GM20000 (cell line): ENCODE measurements around the gene CENPB.

Experiments used
- DNase-seq: peaks from one replicate; pipeline ENCODE4 v3.0.0; 2012; ENCODE audit warnings: low spot score
- TF ChIP-seq, protein P1 (sequence below): IDR thresholded peaks from 2 replicates; pipeline ENCODE4 v1.5.1; 2012; ENCODE audit warnings: mild to moderate bottlenecking, control low read depth; ENCODE audit errors: extremely low read depth, missing control alignments

CENPB gene

DNA sequence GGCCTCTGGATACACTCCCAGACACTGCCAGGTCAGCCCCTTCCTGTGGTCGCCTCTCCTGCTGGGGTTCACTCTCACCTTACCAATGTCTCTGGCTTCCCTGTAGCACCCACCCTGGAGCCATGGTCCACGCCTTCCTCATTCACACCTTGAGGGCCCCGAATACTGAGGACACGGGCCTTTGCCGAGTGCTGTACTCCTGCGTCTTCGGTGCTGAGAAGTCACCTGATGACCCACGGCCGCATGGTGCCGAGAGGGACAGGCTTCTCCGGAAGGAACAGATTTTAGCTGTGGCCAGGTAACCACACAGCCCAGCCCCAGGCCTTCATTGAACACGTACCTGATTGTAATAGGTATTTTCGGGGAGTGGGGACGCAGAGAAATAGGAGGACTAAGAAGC lies 35.5 kb upstream of the CENPB start:
- DNase-seq = no peak
- TF ChIP-seq, protein P1, sequence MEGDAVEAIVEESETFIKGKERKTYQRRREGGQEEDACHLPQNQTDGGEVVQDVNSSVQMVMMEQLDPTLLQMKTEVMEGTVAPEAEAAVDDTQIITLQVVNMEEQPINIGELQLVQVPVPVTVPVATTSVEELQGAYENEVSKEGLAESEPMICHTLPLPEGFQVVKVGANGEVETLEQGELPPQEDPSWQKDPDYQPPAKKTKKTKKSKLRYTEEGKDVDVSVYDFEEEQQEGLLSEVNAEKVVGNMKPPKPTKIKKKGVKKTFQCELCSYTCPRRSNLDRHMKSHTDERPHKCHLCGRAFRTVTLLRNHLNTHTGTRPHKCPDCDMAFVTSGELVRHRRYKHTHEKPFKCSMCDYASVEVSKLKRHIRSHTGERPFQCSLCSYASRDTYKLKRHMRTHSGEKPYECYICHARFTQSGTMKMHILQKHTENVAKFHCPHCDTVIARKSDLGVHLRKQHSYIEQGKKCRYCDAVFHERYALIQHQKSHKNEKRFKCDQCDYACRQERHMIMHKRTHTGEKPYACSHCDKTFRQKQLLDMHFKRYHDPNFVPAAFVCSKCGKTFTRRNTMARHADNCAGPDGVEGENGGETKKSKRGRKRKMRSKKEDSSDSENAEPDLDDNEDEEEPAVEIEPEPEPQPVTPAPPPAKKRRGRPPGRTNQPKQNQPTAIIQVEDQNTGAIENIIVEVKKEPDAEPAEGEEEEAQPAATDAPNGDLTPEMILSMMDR = no peak

- no peak for DNase-seq
- TF ChIP-seq, protein P1 = no peak
Measured at GRCh38 chr20:3820901-3821727, 34.6 kb upstream of the CENPB start.

- peak; percentile 93 for DNase-seq
- TF ChIP-seq, protein P1 = peak; percentile 82
Measured at GRCh38 chr20:3820048-3820900, 33.7 kb upstream of the CENPB start, which contains the start of gene AP5S1. TSS of gene AP5S1 (plus strand) at chr20:3820547. CDS start at chr20:3822118, 1,571 bp downstream.

DNA sequence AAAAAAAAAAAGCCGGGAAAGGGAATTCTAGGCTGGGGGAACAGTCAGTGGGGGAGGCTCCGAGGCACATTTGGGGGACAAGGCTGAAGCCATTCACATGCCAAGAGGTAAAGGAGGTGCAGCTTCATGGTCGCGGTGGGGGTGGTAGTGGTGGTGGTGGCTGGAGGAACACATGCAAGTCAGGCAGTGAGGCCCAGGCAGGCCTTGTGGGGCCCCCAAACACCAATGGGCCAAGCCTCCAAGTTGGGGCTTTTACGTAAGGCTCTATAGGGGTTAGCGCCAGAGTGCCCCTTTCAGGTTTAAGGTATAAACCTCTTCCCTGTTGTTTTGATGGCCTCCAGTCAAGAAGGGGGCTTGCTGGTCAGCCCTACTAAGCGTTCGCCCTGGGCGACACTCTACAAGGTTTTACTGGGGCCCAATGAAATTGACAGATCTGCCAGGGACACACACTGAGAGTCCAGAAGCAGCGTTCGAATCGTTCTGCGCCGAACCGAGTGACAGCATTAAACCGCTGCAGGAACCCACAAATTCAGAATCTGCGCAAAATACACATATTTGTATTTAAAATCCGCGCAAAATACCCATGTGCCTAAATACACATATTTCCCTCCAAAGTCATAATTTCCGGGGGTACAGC lies 33.0 kb upstream of the CENPB start:
- TF ChIP-seq, protein P1 = no peak
- no peak for DNase-seq

DNA sequence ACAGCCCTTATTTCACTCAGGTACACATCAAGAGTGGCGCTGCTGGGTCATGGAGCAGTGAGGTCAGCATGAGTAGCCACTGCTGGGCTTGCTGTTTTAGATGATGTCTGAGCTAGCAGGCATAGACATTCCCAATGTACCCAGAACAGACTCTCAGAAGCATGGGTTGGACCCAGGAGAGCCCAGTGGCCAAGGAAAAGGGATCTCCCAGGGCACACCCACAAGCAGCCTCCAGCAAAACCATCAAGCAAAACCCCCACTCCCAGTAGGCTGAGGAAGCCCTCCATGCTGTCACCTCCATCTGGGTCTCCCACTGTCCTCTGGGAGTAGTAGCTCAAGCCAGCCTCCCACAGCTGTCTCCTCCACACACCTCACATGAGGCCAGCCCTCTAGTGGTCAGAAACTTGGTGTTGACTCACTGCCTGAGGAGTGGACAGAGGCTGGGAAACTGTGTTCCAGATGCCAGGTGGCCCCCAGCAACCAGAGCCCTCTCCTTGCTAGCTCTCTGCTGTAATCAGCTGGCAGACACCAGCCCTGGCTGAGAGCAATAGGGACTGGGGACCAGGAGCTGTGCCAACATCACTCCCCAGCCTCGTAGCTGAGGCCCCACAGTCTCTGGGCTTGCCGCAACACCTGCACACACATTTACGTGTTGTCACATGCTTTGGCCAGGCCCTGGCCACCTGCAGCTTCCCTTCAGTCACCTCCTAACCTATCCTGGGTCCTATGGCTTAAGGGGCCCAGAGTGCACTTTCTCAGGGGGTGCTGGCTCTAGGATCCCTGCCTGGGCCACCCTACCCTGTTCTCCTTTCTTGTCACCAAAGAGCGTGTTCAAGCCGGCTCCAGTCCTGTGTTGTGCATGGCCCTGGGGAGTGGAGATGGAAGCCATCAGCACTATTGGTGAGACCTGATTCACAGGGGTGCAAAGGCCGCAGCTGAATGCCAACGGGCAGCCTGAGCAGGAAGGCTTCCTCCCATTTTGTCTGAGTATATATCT lies 31.9 kb upstream of the CENPB start:
- DNase-seq = peak; percentile 70
- TF ChIP-seq, protein P1 = peak; percentile 36

- TF ChIP-seq, protein P1 = no peak
- DNase-seq = no peak
Measured at GRCh38 chr20:3815703-3816315, 29.3 kb upstream of the CENPB start.
